Measurements from ENCODE around the gene LYZL6.

DNA sequence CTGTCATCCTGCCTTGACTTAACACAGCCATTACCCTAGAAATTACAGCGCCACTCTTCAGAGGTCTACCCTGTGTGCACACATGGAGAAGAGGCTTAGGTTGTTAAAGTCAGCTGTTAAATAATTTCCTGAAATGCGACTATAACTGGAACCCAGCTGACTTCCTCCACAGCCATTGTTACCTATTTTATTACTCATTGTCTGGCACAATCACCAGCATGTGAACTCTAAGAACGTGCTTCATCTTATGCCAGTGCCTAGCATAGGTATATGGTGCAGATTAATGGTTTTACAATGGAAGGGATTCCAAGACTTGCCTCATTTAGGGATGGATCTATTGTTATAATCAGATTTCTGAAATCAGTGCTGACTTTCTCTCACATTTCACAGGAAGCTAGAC, 24.8 kb downstream of the LYZL6 start:
- no peak for TF ChIP-seq CTCF (IDR thresholded peaks at IDR 0.05)
- no peak for TF ChIP-seq POLR2AphosphoS5 (IDR thresholded peaks at IDR 0.05; ENCODE audit: low read depth, low read length)
